HepG2 (cell line): ENCODE measurements around the gene CRIM1. TPM values are rescaled to one million over a fixed set of nuclear protein-coding genes. Genes with fewer than 3 reads are reported as not detected.

Experiments
- ATF2 ChIP-seq: sonication (generic); formaldehyde crosslinking; IDR thresholded peaks from 2 replicates; pipeline ENCODE4 v1.4.0; 2020; ENCODE audit warnings: missing genetic modification reagents
- CCDC6 ChIP-seq: sonication (generic); formaldehyde crosslinking; IDR thresholded peaks from 2 replicates; pipeline ENCODE4 v1.8.1; 2022; ENCODE audit warnings: mild to moderate bottlenecking, missing genetic modification reagents, moderate library complexity
- CREBL2 ChIP-seq: sonication (generic); formaldehyde crosslinking; IDR thresholded peaks from 2 replicates; pipeline ENCODE4 v1.8.1; 2023; ENCODE audit warnings: missing genetic modification reagents, mild to moderate bottlenecking, borderline replicate concordance
- FOXK1 ChIP-seq: sonication (generic); formaldehyde crosslinking; IDR thresholded peaks from 2 replicates; pipeline ENCODE4 v1.4.0; 2020; ENCODE audit warnings: low read depth, missing genetic modification reagents, borderline replicate concordance
- FOXK2 ChIP-seq: fragments of 450-650 bp; IDR thresholded peaks from 2 replicates; pipeline ENCODE4 v1.6.1; 2016
- GABPB1 ChIP-seq: IDR thresholded peaks from 2 replicates; pipeline ENCODE4 v1.6.1; 2016; ENCODE audit warnings: mild to moderate bottlenecking, missing genetic modification reagents, moderate library complexity, missing compliant biosample characterization
- HHEX ChIP-seq: IDR thresholded peaks from 2 replicates; pipeline ENCODE4 v1.6.1; 2016; ENCODE audit warnings: control low read depth
- HOXA5 ChIP-seq: sonication (generic); formaldehyde crosslinking; IDR thresholded peaks from 2 replicates; pipeline ENCODE4 v1.4.0; 2020; ENCODE audit warnings: missing genetic modification reagents
- IRF2 ChIP-seq: IDR thresholded peaks from 2 replicates; pipeline ENCODE4 v1.6.1; 2018; ENCODE audit warnings: missing genetic modification reagents, missing compliant biosample characterization
- MAZ ChIP-seq, 2 experiments: sonication (generic) in 1 of 2; formaldehyde crosslinking in 1 of 2; IDR thresholded peaks; 2 replicates each; pipeline versions ENCODE4 v1.5.0 to v1.6.1; 2012 to 2020; ENCODE audit warnings: low read depth in 2 of 2, mild to moderate bottlenecking in 2 of 2, borderline replicate concordance in 1 of 2, improper control_type of control experiment in 1 of 2, low read length in 1 of 2, missing genetic modification reagents in 1 of 2, moderate library complexity in 1 of 2
- NAIF1 ChIP-seq: sonication (generic); formaldehyde crosslinking; IDR thresholded peaks from 2 replicates; pipeline ENCODE4 v1.5.0; 2020; ENCODE audit warnings: mild to moderate bottlenecking, missing genetic modification reagents, borderline replicate concordance
- POLR2A ChIP-seq, 2 experiments: IDR thresholded peaks; 2 replicates each; pipeline ENCODE4 v1.6.1; 2011; ENCODE audit warnings: low read depth in 2 of 2, low read length in 2 of 2, mild to moderate bottlenecking in 1 of 2, moderate library complexity in 1 of 2; ENCODE audit not compliant: insufficient read depth in 1 of 2
- PRDM10 ChIP-seq: sonication (generic); formaldehyde crosslinking; IDR thresholded peaks from 2 replicates; pipeline ENCODE4 v1.4.0; 2020; ENCODE audit warnings: low read depth, missing genetic modification reagents
- PTBP1 ChIP-seq: fragments of 200-400 bp; formaldehyde crosslinking; IDR thresholded peaks from 2 replicates; pipeline ENCODE4 v1.6.1; 2018; ENCODE audit warnings: low read length, low read depth; ENCODE audit not compliant: poor library complexity, severe bottlenecking
- REPIN1 ChIP-seq: sonication (generic); formaldehyde crosslinking; IDR thresholded peaks from 2 replicates; pipeline ENCODE4 v1.8.0; 2022; ENCODE audit warnings: missing genetic modification reagents, low read depth, mild to moderate bottlenecking, borderline replicate concordance
- RFXANK ChIP-seq: IDR thresholded peaks from 2 replicates; pipeline ENCODE4 v1.6.1; 2016
- TBX2 ChIP-seq: sonication (generic); formaldehyde crosslinking; IDR thresholded peaks from 2 replicates; pipeline ENCODE4 v1.5.0; 2020; ENCODE audit warnings: missing genetic modification reagents, mild to moderate bottlenecking, borderline replicate concordance
- ZFP36 ChIP-seq: fragments of 150-350 bp; IDR thresholded peaks from 2 replicates; pipeline ENCODE4 v1.6.1; 2018; ENCODE audit warnings: borderline replicate concordance, low read length, low read depth; ENCODE audit not compliant: partially characterized antibody
- ZNF10 ChIP-seq: sonication (generic); formaldehyde crosslinking; IDR thresholded peaks from 2 replicates; pipeline ENCODE4 v1.4.0; 2020; ENCODE audit warnings: mild to moderate bottlenecking, low read depth, missing genetic modification reagents, borderline replicate concordance
- ZNF224 ChIP-seq: sonication (generic); formaldehyde crosslinking; IDR thresholded peaks from 2 replicates; pipeline ENCODE4 v1.5.0; 2020; ENCODE audit warnings: mild to moderate bottlenecking, missing genetic modification reagents
- ZNF451 ChIP-seq: sonication (generic); formaldehyde crosslinking; IDR thresholded peaks from 2 replicates; pipeline ENCODE4 v1.5.0; 2020; ENCODE audit warnings: mild to moderate bottlenecking, missing genetic modification reagents
- ZNF607 ChIP-seq: sonication (generic); formaldehyde crosslinking; IDR thresholded peaks from 2 replicates; pipeline ENCODE4 v1.5.1; 2020; ENCODE audit warnings: missing genetic modification reagents, mild to moderate bottlenecking, borderline replicate concordance
- ZSCAN5A ChIP-seq: sonication (generic); formaldehyde crosslinking; IDR thresholded peaks from 2 replicates; pipeline ENCODE4 v1.8.0; 2022; ENCODE audit warnings: mild to moderate bottlenecking, missing genetic modification reagents, borderline replicate concordance
- polyA plus RNA-seq, 8 experiments: library from polyadenylated mRNA; depleted of rRNA in 3 of 8; stranded (reverse) in 7 of 8; unstranded in 1 of 8; fragments of >200 nt; fragmentation: Illumina TruSeq in 4 of 8; extraction: Trizol in 4 of 8; gene quantifications; 2 replicates each; pipeline versions ENCODE4 v1.2.1 to v1.2.3, GENCODE V29; 2011 to 2016; ENCODE audit warnings: low read depth in 4 of 8, missing spikeins in 1 of 8, mixed read lengths in 1 of 8; ENCODE audit not compliant: insufficient read depth in 1 of 8
- total RNA-seq, 5 experiments: library from RNA; depleted of rRNA; stranded (reverse); fragments of >200 nt; fragmentation: Illumina TruSeq; extraction: Trizol; gene quantifications; 2 replicates each; pipeline ENCODE4 v1.2.3, GENCODE V29; 2016; ENCODE audit warnings: low read depth in 1 of 5

The CRIM1 gene
- total and polyA plus RNA-seq, 2 of the 13 experiments (the other 11 are each of a cell fraction or from before 2014, with no cell fraction given) = 39.1 to 69.9 TPM

GRCh38 chr2:36459725-36460137, 104.2 kb downstream of the CRIM1 start (continued):
- TF ChIP-seq ZNF607 (no peak), MAZ (IDR thresholded peaks at IDR 0.05; ENCODE audit: borderline replicate concordance, low read depth, low read length) (no peak), MAZ (CRISPR knock-in tag; IDR thresholded peaks at IDR 0.05; ENCODE audit: low read depth) (no peak; the same call in 1 of the 2 replicates), ZFP36 (no peak), PTBP1 (no peak), ATF2 (CRISPR knock-in tag) (no peak; the same call in 1 of the 2 replicates), ZSCAN5A (CRISPR knock-in tag) (no peak), ZNF451 (no peak), FOXK2 (no peak), CREBL2 (CRISPR knock-in tag) (no peak), HHEX (no peak), PRDM10 (CRISPR knock-in tag) (no peak), CCDC6 (0 out of 2 replicates have a peak, but pooled peaks have one; percentile 55), GABPB1 (CRISPR knock-in tag) (peak; percentile 17; the same call in 1 of the 2 replicates), ZNF10 (no peak), IRF2 (CRISPR knock-in tag) (peak; percentile 69), FOXK1 (CRISPR knock-in tag) (peak; percentile 51; the same call in 1 of the 2 replicates), POLR2A (IDR thresholded peaks at IDR 0.05; ENCODE audit: insufficient read depth in 1 of 2, low read depth in 2 of 2, low read length in 2 of 2) (no peak), TBX2 (CRISPR knock-in tag) (no peak), NAIF1 (CRISPR knock-in tag) (no peak), ZNF224 (CRISPR knock-in tag) (no peak), RFXANK (CRISPR knock-in tag) (no peak), HOXA5 (CRISPR knock-in tag) (no peak), REPIN1 (CRISPR knock-in tag) (peak; percentile 32; the same call in 1 of the 2 replicates)
